Dermis blood vessel endothelial cell (primary cell): Measurements from ENCODE around the gene ZNF365. TPM values are rescaled to one million over a fixed set of nuclear protein-coding genes. Genes with fewer than 3 reads are reported as not detected.

ENCODE experiments used
- DNase-seq: peaks from one replicate; pipeline ENCODE4 v3.0.0; 2010
- total RNA-seq: library from RNA; depleted of rRNA; stranded (reverse); fragments of >200 nt; gene quantifications from 2 replicates; pipeline ENCODE4 v1.2.3, GENCODE V29; 2014

ZNF365 gene
- total RNA-seq, 1 donor from 2014 or later = under 0.01 TPM

DNA sequence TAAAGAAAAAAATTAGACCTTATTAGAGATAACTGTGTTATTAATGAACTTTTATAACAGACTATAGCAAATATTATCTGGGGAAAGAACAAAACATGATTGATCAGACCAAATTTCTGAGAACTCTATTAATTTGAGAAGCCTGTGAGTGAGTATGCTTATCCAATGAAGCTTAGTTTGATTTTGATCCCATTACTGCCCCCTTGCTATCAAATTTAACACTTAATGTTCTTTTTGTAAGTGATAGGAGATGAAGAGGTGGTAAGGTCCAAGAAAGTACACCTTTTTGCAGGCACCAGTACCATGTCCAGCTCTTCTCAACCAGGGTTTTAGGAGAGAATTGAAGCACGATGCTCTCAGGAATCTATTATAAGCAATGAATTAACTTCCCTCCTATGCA is 49.9 kb downstream of the ZNF365 start:
- peak; percentile 23 for DNase-seq

GRCh38 chr10:62426086-62426485 is 51.9 kb downstream of the ZNF365 start:
- DNase-seq = no peak

DNA sequence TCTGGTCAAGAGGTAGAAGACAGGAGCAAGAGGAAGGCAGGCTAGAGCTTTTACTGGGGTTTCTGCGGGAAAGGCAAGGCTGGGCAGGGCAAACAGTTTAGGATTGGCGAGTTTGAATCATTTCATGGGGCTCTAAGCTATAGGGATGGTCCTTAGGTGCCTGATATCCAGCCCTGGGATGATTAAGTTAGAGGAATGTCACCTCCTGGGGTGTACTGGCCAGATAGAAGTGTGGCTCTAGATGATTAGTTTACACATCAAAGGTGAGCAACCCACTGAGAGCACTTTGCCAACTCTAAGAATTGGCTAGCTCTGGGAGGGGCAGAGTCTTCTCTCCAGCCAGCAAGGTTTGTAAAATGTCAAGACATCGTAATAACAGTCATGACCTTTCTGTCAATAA is 52.4 kb downstream of the ZNF365 start:
- no peak for DNase-seq

DNA sequence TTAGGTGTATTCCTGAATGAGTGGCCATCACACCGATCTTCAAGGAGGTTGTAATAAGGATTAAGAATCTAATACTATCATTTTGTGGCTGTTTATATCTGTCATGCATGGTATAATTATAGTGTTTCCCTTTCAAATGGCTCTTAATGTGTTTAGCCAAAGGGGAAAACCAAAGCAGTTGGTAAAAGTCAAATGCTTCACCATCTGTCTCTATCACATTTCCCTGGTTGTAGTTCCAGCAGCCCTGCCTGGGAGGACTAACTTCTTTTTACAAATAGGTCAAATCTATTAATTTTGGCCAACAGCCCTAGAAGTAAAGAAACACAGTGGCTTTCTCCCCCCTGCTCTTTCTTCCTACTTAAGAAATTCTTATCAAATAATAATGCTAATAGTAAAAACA is 56.7 kb downstream of the ZNF365 start:
- DNase-seq = no peak

DNA sequence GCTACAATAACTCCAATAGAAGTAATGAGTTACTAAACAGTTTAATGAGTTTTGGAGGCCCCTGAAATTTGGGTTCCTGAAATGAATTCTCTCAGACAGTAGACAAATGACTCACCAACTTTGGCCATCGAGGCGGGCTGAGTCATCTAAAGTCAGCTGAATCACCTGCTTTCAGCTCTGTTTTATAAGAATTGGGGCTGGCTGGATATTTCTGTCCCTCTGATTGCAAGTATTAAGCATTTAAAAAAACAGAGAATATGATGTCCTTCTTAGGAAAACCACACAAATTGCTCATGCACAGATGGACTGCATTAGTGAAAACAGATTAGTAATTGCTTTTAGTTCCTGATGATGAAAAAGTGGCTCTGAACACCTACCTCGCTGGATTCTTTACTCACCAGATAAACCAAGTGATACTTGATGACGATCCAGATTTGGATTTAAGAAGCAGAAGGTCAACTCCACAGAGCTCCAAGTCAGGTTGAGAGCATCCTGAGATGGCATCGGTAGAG is 59.1 kb downstream of the ZNF365 start:
- peak; percentile 76 for DNase-seq

DNA sequence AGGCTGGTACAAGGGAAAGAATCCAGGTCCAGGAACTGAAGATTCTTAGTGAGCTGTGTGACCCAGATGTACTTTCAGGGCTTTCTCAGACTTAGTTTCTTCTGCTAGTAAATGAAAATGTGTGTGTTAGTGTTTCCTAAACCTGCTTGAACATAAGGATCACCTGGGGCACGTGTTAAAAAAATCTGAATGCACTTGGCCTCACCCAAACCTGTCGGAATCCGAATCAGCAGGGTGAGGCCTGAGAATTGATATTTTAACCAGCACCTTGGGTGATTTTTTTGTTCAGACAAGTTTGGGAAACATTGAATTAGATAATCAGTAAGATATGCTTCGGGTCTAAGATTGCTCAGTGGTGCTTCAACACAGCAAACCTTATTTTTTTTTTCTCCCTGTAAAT is 59.7 kb downstream of the ZNF365 start:
- DNase-seq = no peak

DNA sequence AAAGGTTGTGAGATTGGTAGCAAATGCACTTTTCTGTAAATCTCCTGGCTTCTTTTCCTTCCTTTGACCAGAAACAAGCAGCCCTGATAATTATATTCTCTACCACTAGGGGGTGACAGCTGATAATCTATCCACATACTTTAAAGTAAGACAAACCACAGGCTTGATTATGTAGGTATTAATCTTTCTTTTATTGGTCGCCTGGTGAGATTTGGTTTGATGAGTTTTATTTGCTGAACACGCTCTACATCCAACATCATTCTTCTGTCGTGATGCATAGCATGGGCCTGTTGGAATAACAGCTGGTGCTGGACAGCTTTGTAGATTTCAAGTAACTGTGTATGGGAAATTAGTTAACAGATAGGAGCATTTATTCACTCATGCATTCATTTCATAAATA is 63.5 kb downstream of the ZNF365 start:
- DNase-seq = peak; percentile 79

- DNase-seq = no peak
Observed at GRCh38 chr10:62442006-62442405, 67.8 kb downstream of the ZNF365 start.

DNA sequence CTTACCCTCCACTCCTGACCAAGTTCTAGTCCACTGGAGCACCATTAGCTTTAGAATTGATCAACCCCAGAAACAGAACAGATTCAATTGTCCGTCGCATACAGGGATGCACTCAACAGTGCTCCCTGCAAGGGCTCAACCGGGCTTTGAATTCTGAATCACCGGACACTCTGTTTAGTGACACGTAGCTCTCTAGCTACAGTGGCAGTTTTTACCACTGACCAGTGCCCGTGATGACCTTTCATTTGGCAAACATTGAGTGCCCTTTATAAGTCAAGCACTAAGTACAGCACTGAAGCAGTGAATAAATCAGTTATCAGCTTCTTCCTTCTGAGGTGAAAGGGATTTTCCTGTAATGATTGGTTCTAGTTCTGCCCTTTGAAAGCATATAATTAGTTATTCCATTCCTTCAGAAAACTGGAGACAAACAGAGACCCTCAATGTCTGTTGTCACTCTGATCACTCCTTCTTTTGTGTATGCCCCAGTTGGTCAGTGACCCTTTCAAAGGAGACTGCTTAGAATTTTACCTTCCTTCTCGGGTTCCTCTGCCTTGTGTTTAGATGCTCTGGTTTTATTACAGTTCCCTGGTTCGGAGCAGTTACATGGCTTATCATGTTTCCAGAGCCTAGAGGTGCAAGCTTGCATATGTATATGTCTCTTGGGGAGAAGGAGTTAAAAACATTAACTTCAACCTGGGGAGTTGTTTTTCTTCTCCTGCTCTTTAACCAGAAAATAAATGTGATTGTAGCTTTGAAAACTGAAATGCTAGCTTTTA is 68.9 kb downstream of the ZNF365 start:
- DNase-seq = no peak

- peak; percentile 70 for DNase-seq
Observed at GRCh38 chr10:62443866-62444265, 69.7 kb downstream of the ZNF365 start.

GRCh38 chr10:62446627-62447026 is 72.5 kb downstream of the ZNF365 start:
- DNase-seq = no peak

DNA sequence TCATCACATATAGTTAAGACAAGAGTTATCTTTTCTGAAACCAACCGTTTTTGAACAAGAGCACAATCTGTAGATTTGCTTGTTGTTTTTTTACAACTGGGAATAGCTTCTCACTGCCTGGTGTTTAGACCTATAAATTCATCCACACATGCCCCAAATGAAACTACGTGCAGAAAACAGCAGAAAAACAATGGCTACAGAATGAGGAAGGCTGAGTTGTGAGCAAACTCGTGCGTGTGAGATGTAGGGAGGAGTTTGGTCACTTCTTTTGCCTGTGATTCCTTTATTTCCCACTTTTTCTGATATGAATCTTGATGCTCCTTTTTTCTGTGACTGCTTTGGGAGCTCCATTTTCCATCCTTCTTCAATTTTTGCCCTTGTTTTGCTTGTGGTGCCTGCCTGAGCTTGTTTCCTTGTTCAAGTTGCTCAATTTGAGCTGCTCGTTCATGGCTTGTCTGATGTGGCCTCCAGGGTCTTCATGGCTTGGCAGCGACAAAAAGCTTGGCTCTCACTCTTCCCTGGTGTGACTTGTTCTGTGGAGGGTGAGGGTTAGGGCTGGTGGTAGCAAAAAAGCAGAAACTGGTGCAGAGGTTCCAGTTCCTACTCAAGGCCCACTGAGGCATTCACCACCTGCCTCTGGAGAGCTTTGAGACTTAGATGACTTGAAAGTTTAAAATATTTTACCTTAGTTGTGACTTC is 76.9 kb downstream of the ZNF365 start:
- DNase-seq = no peak

DNA sequence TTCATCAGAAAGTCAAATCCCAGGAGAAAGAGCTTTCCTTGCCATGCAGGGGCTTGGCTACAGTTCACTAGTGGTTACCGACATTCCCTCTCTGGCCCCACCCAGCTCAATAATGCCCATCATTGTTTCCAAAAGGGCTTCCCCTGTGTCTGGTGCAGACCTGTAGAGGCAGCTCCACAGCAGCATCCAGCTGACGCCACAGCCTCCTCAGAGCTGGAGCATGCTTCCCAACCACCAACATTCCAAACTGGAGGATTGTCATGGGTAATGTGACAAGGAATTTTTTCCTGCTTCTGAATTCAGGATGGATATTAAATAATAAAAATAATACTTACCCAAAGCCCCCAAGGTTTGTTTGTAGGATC is 77.4 kb downstream of the ZNF365 start:
- no peak for DNase-seq

Other genes with a start within 250 kb of the ZNF365 start
- 0.17 and 0.33 TPM in 2 replicates for gene RTKN2, start 105.5 kb upstream of the ZNF365 start, total RNA-seq